SK-N-MC (cell line): ENCODE data around the gene AGGF1.

Experiments used
- EZH2 ChIP-seq: fragments of 200-600 bp; sonication (generic); IDR thresholded peaks from one replicate; pipeline ENCODE4 v1.6.1; 2017; ENCODE audit warnings: antibody characterized with exemption
- POLR2AphosphoS5 ChIP-seq: IDR thresholded peaks from 2 replicates; pipeline ENCODE4 v1.6.1; 2012; ENCODE audit warnings: mild to moderate bottlenecking, low read depth, low read length, borderline replicate concordance

DNA sequence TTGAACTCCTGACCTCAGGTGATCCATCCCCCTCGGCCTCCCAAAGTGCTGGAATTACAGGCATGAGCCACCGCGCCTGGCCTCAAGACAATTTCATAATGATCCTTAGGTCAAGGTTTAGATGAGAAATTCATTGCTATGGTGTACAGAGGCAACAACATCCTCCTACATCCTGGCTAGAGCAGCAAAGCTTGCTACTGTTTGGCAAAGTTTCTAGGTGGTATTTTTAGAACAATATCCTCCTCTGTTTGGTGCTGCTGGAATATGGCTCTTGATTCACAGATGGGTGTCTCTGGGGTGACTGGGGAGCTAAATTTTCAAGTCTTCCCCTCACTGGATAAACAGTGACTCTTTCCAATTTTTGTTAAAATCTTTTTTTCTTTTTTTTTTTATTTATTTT, 46.7 kb upstream of the AGGF1 start:
- TF ChIP-seq EZH2 (no peak), POLR2AphosphoS5 (no peak)
